ENCODE measurements around the gene TWIST1. TPM values are rescaled to one million over a fixed set of nuclear protein-coding genes. Genes with fewer than 3 reads are reported as not detected.

TWIST1 gene
- total RNA-seq, 1 donor from 2014 or later = 53.4 TPM

DNA sequence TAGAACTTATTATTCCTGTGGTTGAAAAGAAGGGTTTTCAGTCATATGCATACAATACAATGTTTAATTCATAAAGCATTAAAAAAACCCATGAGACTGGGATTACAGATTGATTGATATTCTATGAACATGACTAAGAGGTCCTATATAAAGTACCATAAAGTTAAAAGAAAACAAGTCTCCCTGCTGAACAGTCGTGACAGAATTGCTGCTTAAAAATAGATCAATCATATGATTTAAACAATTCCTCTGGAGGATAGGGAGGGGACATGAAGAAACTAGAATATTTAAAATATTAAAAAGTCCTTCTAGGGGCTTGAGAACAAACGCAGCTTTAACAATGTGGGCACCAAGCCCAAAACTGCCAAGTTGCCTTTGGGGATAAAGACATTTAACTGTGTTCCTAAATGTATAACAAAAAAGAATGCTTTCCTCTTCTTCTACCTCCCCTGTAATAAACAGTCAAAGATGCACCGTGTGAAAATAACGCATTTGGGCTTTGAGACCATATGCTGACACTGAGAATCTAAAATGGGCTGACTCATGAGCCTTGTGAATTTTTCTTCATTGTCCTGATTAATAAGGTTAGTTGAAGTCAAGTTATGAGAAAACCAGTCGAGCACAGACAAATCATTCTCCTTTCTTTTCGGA lies 25.8 kb downstream of the TWIST1 start:
- Mint-ChIP-seq H3K9me3 (ENCODE audit: unreplicated experiment) (peaks cover 2% of the 10 kb centered on the region), H3K27ac (ENCODE audit: unreplicated experiment) (no peak overlapping the region), H3K36me3 (ENCODE audit: unreplicated experiment) (peaks cover 5% of the 10 kb centered on the region), H3K4me1 (ENCODE audit: unreplicated experiment) (peaks cover 6% of the 10 kb centered on the region), H3K27me3 (ENCODE audit: unreplicated experiment) (no peaks in the 10 kb centered on the region), H3K4me3 (ENCODE audit: unreplicated experiment) (no peak overlapping the region)
- DNase-seq (ENCODE audit: extremely low spot score, unreplicated experiment) = no peak
- TF ChIP-seq, protein P1, sequence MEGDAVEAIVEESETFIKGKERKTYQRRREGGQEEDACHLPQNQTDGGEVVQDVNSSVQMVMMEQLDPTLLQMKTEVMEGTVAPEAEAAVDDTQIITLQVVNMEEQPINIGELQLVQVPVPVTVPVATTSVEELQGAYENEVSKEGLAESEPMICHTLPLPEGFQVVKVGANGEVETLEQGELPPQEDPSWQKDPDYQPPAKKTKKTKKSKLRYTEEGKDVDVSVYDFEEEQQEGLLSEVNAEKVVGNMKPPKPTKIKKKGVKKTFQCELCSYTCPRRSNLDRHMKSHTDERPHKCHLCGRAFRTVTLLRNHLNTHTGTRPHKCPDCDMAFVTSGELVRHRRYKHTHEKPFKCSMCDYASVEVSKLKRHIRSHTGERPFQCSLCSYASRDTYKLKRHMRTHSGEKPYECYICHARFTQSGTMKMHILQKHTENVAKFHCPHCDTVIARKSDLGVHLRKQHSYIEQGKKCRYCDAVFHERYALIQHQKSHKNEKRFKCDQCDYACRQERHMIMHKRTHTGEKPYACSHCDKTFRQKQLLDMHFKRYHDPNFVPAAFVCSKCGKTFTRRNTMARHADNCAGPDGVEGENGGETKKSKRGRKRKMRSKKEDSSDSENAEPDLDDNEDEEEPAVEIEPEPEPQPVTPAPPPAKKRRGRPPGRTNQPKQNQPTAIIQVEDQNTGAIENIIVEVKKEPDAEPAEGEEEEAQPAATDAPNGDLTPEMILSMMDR (IDR thresholded peaks at IDR 0.05) = no peak

DNA sequence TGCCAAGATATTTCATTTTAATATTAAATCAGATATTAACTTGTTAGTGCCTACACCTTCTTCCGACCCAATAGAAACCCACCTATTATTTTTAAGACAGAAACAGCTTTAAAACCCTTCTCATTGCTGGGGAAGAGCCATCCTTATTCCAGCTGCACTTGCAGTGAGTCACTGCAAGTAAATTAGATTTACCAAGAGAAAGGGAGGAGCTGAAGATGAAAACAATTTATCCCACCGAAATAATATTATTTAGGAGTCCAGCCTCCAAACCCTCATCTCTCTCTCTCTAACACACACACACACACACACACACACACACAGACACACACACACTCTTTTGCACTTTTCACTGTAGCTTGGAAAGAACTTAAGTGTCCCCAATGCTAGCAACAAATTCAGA lies 26.9 kb downstream of the TWIST1 start:
- H3K9me3 Mint-ChIP-seq (ENCODE audit: unreplicated experiment) = peaks cover 9% of the 10 kb centered on the region

DNA sequence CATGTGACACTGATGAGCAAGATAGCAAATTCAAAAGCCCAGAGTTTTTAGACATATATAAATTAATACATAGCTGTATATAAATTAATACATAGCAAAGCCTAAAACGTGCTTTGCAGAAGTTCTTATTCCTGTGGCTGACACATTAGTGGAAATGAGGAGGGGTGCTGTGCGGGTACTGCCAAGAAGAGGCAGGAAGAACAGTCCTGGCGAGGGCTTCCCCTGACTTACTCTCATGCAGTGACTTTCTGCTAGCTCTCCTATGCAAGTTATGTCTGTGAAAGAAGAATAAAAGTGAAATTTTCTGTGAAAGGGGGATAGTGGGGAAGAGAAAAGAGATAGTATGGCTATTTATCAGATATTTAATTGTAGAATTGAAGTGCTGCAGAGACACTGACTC lies 27.6 kb downstream of the TWIST1 start:
- TF ChIP-seq, protein P1 (IDR thresholded peaks at IDR 0.05) = no peak
- no peak for DNase-seq (ENCODE audit: extremely low spot score, unreplicated experiment)
- H3K4me1 Mint-ChIP-seq (ENCODE audit: unreplicated experiment) = peaks cover 6% of the 10 kb centered on the region
- H3K27me3 Mint-ChIP-seq (ENCODE audit: unreplicated experiment) = no peaks in the 10 kb centered on the region
- no peak overlapping the region for H3K4me3 Mint-ChIP-seq (ENCODE audit: unreplicated experiment)
- no peak overlapping the region for H3K27ac Mint-ChIP-seq (ENCODE audit: unreplicated experiment)
- peaks cover 15% of the 10 kb centered on the region for H3K9me3 Mint-ChIP-seq (ENCODE audit: unreplicated experiment)
- peaks cover 15% of the 10 kb centered on the region for H3K36me3 Mint-ChIP-seq (ENCODE audit: unreplicated experiment)

More for the DNA sequence above, 26.9 kb downstream of the TWIST1 start:
- Mint-ChIP-seq H3K27ac (ENCODE audit: unreplicated experiment) (no peak overlapping the region), H3K36me3 (ENCODE audit: unreplicated experiment) (peaks cover 9% of the 10 kb centered on the region), H3K4me3 (ENCODE audit: unreplicated experiment) (no peak overlapping the region), H3K4me1 (ENCODE audit: unreplicated experiment) (peaks cover 6% of the 10 kb centered on the region), H3K27me3 (ENCODE audit: unreplicated experiment) (no peaks in the 10 kb centered on the region)
- TF ChIP-seq, protein P1 (IDR thresholded peaks at IDR 0.05) = no peak
- no peak for DNase-seq (ENCODE audit: extremely low spot score, unreplicated experiment)

DNA sequence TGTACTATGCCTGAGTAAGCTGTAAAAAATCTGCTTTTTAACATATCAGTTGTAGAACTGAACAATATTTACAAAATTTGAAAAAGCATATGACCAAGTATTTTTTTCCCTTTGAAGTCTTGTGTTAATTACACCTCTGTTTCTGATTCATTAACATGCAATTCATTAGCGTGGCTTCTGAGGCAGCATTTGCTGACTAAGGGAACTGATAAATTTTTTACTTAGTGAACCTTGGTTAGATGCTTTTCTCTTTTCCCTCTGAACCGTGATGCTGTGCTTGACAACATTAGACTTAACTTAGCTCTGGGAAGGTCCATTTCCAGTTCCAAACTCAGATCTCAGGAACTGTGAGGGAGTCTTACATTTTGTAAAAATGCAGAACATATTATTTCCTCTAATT lies 28.1 kb downstream of the TWIST1 start:
- no peak for DNase-seq (ENCODE audit: extremely low spot score, unreplicated experiment)
- Mint-ChIP-seq H3K9me3 (ENCODE audit: unreplicated experiment) (peaks cover 15% of the 10 kb centered on the region), H3K4me1 (ENCODE audit: unreplicated experiment) (peaks cover 6% of the 10 kb centered on the region), H3K36me3 (ENCODE audit: unreplicated experiment) (peaks cover 15% of the 10 kb centered on the region), H3K27ac (ENCODE audit: unreplicated experiment) (no peak overlapping the region), H3K4me3 (ENCODE audit: unreplicated experiment) (no peak overlapping the region), H3K27me3 (ENCODE audit: unreplicated experiment) (no peaks in the 10 kb centered on the region)
- TF ChIP-seq, protein P1 (IDR thresholded peaks at IDR 0.05) = no peak

DNA sequence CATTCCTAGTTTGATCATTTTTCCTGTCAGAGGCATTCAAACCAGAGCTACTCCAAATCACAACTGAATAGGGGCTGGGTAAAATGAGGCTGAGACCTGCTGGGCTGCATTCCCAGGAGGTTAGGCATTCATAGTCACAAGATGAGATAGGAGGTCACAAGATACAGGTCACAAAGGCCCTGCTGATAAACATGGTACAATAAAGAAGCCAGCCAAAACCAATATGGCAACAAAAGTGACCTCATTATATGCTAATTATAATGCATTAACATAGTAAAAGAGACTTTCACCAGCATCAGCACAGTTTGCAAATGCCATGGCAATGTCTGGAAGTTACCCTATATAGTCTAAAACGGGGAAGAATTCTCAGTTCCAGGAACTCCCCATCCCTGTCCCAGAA lies 37.3 kb downstream of the TWIST1 start:
- Mint-ChIP-seq H3K27me3 (ENCODE audit: unreplicated experiment) (no peaks in the 10 kb centered on the region), H3K9me3 (ENCODE audit: unreplicated experiment) (peaks cover 15% of the 10 kb centered on the region), H3K27ac (ENCODE audit: unreplicated experiment) (no peak overlapping the region), H3K36me3 (ENCODE audit: unreplicated experiment) (peaks cover 14% of the 10 kb centered on the region), H3K4me1 (ENCODE audit: unreplicated experiment) (peaks cover 22% of the 10 kb centered on the region), H3K4me3 (ENCODE audit: unreplicated experiment) (no peak overlapping the region)
- TF ChIP-seq, protein P1 (IDR thresholded peaks at IDR 0.05) = no peak
- DNase-seq (ENCODE audit: extremely low spot score, unreplicated experiment) = no peak

All from osteocyte (in vitro differentiated cells).